Thymus (tissue), 11 donors: ENCODE results near the gene CEP131. TPM values are rescaled to one million over a fixed set of nuclear protein-coding genes. Genes with fewer than 3 reads are reported as not detected.

ENCODE experiments used
- DNase-seq, 9 donors: peaks; one replicate each; pipeline ENCODE4 v3.0.0-alpha.2; 2013; ENCODE audit warnings: low spot score in 9 of 9, low read depth in 6 of 9, missing footprints in 1 of 9
- H3K27ac ChIP-seq, 2 donors: one replicate each; pipeline ENCODE4 v1.5.1; 2013; ENCODE audit warnings: control low read depth in 1 of 2, low read depth in 1 of 2, low read length in 1 of 2, mild to moderate bottlenecking in 1 of 2, moderate library complexity in 1 of 2
- H3K27me3 ChIP-seq, 2 donors: one replicate each; pipeline ENCODE4 v1.5.1; 2013; ENCODE audit warnings: low read length in 1 of 2; ENCODE audit not compliant: control insufficient read depth in 2 of 2, insufficient read depth in 1 of 2
- H3K36me3 ChIP-seq, 2 donors: one replicate each; pipeline ENCODE4 v1.5.1; 2013; ENCODE audit warnings: low read length in 1 of 2, mild to moderate bottlenecking in 1 of 2, moderate library complexity in 1 of 2; ENCODE audit not compliant: control insufficient read depth in 2 of 2, insufficient read depth in 2 of 2
- H3K4me1 ChIP-seq, 2 donors: one replicate each; pipeline ENCODE4 v1.5.1; 2013; ENCODE audit warnings: low read length in 2 of 2; ENCODE audit not compliant: control insufficient read depth in 2 of 2, insufficient read depth in 2 of 2
- H3K4me3 ChIP-seq, 2 donors: one replicate each; pipeline ENCODE4 v1.5.1; 2013; ENCODE audit warnings: low read length in 2 of 2, control low read depth in 1 of 2, mild to moderate bottlenecking in 1 of 2
- H3K9me3 ChIP-seq, 2 donors: one replicate each; pipeline ENCODE4 v1.5.1; 2013; ENCODE audit warnings: low read length in 1 of 2, mild to moderate bottlenecking in 1 of 2; ENCODE audit not compliant: control insufficient read depth in 2 of 2, insufficient read depth in 1 of 2
- WGBS: extraction: QIAGEN DNeasy Blood & Tissue Kit; methylation state at CpG from one replicate; pipeline ENCODE4 v1.1.7; 2013; 5-methylcytosine and 5-hydroxymethylcytosine counted together
- polyA plus RNA-seq: library from polyadenylated mRNA; stranded (reverse); fragments of 200-250 nt; gene quantifications from one replicate; pipeline ENCODE4 v1.2.3, GENCODE V29; 2013
- total RNA-seq: library from RNA; stranded (reverse); fragments of 120-200 nt; gene quantifications from one replicate; pipeline ENCODE4 v1.2.4, GENCODE V29; 2013
- donor health status: healthy.

Gene CEP131
- total and polyA plus RNA-seq, 2 donors: 6.3 to 13.3 TPM

DNA sequence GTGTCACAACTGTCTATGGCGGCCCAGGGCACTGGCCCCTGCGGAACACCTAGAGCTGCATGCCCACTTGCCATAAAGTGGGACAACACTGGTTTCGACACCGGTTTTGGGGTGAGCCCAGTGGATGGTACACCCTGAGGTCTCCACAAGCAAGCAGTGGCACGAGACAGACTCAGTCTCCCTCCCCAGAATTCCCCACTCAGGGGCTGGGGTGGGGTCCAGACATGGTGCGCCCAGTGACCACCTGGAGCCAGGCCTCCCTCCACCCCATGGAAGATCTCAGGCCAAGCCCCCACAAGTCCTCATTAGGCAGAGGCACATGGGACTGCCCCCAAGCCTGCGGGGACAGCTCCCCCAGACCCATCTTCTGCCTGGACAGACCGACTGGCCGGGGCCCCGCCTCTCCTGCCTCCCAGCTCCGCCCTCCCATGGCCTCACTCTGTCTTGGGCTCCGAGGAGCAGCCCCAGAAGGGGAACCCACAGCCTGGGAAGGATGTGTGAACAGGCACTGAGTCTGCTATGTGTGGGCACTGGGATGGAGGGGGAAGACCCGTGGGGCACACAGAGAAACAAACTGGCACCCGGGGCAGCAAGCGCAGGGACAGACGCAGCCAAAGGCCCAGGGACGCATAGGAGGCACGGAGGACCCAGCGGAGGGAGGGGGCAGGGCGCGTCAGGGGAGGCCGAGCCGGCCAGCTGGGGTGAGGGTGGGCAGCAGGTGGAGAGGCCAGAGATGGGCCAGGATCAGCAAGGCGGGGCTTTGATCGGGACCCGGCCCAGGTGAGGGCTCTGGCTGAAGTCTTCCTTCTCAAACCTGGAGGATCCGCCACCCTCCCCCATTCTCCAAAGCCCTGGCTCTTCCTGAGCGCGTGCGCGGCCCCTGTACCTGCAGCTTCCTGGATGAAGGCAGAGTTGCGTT is 13.3 kb upstream of the CEP131 start:
- Histone ChIP-seq H3K4me3 (no peak overlapping the region), H3K27ac (no peak overlapping the region), H3K9me3 (peaks cover 0 to 2% of the 10 kb centered on the region in 2 donors), H3K4me1 (peaks cover 19 to 28% of the 10 kb centered on the region in 2 donors), H3K27me3 (no peaks in the 10 kb centered on the region), H3K36me3 (peaks cover 40 to 50% of the 10 kb centered on the region in 2 donors)
- DNase-seq: no peak
- WGBS: 97% methylated on average over 32 of the region's 32 CpGs

GRCh38 chr17:81234940-81235821 is 12.4 kb upstream of the CEP131 start:
- no peak for DNase-seq
- Histone ChIP-seq H3K4me3 (no peak overlapping the region), H3K4me1 (peaks cover 15 to 19% of the 10 kb centered on the region in 2 donors), H3K36me3 (peaks cover 46 to 57% of the 10 kb centered on the region in 2 donors), H3K27me3 (no peaks in the 10 kb centered on the region), H3K27ac (no peak overlapping the region), H3K9me3 (peaks cover 0 to 2% of the 10 kb centered on the region in 2 donors)
- WGBS: 98% methylated on average over 26 of the region's 26 CpGs

DNA sequence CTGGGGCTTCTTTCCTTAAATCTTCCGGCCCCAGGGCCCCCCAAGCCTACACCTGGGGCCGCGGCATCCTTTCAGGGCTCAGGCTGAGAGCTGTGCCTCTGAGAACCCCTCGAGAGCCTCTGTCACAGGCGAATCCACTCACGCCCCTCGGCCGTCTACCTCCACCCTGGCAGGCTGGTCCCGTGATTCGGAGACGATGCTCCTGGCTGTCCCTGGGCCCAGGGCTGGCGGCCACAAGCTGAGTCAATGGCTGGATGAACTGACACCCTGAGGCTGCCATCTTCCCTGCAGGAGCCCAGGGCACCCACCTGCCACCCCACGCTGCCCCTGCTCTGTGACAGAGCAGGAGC is 11.7 kb upstream of the CEP131 start:
- WGBS: 91% methylated on average over 13 of the region's 13 CpGs
- Histone ChIP-seq H3K4me3 (no peak overlapping the region), H3K27me3 (no peaks in the 10 kb centered on the region), H3K27ac (no peak overlapping the region), H3K4me1 (peaks cover 13% of the 10 kb centered on the region in 2 donors), H3K36me3 (peaks cover 52 to 64% of the 10 kb centered on the region in 2 donors), H3K9me3 (peaks cover 0 to 2% of the 10 kb centered on the region in 2 donors)
- no peak for DNase-seq

DNA sequence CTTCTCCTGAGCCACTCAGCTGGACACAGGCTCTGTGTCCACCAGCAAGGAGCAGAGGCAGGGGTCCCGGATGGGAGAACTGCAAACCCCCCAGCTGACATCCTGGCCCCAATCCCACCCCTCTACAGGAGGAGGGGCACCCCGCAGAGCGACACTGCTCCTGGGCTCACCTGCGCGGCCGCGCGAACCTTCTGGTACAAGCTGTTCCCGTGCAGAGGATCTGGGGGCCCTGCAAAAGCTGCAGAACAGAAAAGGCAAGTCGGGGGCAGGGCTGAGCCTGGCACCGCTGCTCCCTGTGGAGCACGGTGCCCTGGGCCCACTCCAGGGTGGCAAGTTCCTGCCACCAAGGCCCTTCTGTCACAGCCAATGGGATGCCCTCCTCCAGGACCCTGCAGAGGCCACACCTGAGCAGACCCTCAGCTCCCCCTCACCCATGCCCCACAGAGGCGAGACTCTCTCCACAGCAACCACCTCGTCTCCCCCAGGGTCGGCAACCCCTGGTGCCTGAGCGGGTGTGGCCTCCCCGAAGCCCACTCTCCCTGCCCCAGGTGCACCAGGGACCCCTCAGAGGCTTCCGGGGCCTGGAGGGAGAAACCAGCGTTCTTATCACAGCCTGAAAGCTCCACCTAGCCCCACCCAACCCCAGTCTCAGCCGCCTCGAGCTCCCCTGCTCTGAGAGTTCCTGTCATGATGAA is 11.2 kb upstream of the CEP131 start:
- WGBS: 94% methylated on average over 21 of the region's 21 CpGs
- peaks cover 0 to 2% of the 10 kb centered on the region in 2 donors for H3K9me3 ChIP-seq
- H3K36me3 ChIP-seq: peaks cover 54 to 69% of the 10 kb centered on the region in 2 donors
- DNase-seq: no peak
- no peaks in the 10 kb centered on the region for H3K27me3 ChIP-seq
- H3K27ac ChIP-seq: no peak overlapping the region
- no peak overlapping the region for H3K4me3 ChIP-seq
- H3K4me1 ChIP-seq: peaks cover 13% of the 10 kb centered on the region in 2 donors

DNA sequence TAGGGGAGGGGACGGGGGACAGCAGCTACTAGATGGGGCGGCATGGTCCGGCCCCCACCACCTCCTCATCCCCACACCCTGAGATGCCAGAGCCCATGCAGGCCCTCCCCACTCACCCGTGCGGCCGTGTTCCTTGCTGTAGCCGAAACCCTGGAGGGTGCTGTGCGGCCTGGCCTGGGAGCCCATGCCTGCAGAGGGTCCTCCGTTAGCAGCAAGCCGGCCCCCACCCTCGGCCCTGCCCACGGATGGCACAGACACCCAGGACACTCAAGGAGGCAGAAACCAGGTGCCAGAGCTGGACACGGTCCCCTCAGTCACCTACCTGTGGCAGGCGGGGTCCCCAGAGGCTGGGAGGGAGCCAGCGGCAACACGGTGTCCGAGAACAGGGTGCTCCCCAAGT is 10.6 kb upstream of the CEP131 start:
- Histone ChIP-seq H3K4me3 (no peak overlapping the region), H3K36me3 (peaks cover 54 to 75% of the 10 kb centered on the region in 2 donors), H3K9me3 (peaks cover 0 to 2% of the 10 kb centered on the region in 2 donors), H3K4me1 (peaks cover 11 to 13% of the 10 kb centered on the region in 2 donors), H3K27ac (no peak overlapping the region), H3K27me3 (no peaks in the 10 kb centered on the region)
- 98% methylated on average over 17 of the region's 17 CpGs for WGBS
- no peak for DNase-seq

DNA sequence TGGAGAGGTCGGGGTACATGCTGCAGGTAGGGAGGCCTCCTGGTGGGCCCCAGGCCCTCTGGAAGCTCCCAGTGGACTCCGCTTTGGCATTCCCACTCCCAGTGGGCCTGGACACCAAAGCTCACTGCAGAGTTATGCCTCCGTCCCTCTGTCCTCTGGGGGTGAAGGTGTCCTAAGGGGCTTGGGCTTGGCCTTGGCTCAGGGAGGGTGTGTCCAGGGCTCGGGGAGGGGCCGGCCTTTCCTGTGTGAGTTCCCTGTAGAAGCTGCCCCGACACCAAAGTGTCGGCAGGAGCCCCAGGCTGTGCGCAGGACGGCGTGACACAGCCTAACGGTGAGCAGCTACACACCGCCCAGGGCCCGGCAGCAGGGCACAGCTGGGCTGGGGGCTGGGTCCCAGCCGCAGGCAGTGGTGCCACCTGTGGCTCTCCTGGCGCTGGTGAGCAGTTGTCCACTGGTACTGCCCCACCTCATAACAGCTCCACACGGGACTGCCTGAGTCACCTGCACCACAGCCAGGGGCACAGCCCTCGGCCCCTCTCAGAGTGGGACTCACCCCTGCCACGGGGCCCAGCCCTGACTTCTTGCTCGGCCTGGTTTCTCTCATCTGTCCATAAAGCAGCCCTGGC is 10.0 kb upstream of the CEP131 start:
- DNase-seq: no peak
- peaks cover 0 to 2% of the 10 kb centered on the region in 2 donors for H3K9me3 ChIP-seq
- peaks cover 54 to 77% of the 10 kb centered on the region in 2 donors for H3K36me3 ChIP-seq
- H3K27ac ChIP-seq: no peak overlapping the region
- 97% methylated on average over 19 of the region's 19 CpGs for WGBS
- H3K27me3 ChIP-seq: no peaks in the 10 kb centered on the region
- no peak overlapping the region for H3K4me3 ChIP-seq
- peaks cover 5 to 8% of the 10 kb centered on the region in 2 donors for H3K4me1 ChIP-seq

DNA sequence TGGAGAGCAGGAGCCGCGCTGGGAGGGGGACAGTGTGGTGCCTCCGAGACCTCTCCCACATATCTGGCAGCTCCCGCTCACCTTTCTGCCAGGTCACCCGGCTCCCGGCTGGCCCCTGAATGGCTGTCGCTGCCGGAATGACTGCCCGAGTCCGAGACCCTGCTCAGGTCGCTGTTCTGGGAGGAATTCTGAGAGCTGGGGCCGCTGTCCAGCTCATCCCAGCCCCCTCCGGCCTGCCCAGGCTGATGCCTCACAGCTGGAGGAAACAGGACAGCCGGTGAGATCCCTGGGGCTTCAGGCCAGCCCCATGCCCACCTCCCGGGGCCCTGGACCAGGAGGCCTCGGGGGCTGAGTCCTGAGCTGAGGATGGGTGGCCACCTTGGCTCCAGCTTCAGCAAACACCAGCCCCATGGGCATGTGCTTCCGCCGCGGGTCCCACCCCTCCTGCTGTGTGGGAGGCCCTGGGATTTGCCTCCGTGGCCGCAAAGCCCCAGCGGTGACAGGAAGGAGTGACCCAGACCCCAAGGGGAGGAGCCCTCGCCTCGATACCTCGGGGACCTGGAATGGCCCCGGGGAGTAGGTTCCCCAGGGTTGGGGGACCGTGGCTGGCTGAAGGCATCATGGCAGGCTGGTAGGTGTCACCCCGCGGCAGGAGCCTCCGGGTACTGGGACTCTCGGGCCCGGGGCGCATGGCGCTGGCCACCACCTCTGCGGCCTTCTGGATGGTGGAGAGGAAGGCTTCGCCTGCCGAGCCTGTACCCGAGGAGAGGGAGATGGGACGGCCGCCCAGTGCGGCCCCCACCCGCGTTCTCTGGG is 9.2 kb upstream of the CEP131 start:
- H3K27me3 ChIP-seq: no peaks in the 10 kb centered on the region
- no peak for DNase-seq
- peaks cover 54 to 76% of the 10 kb centered on the region in 2 donors for H3K36me3 ChIP-seq
- H3K4me3 ChIP-seq: no peak overlapping the region
- H3K4me1 ChIP-seq: peaks cover 0 to under 1% of the 10 kb centered on the region in 2 donors
- WGBS: 97% methylated on average over 43 of the region's 43 CpGs
- H3K27ac ChIP-seq: no peak overlapping the region
- peaks cover 0 to 2% of the 10 kb centered on the region in 2 donors for H3K9me3 ChIP-seq

- Histone ChIP-seq H3K4me1 (no peaks in the 10 kb centered on the region), H3K27me3 (no peaks in the 10 kb centered on the region), H3K36me3 (peaks cover 49 to 68% of the 10 kb centered on the region in 2 donors), H3K27ac (no peak overlapping the region), H3K4me3 (no peak overlapping the region), H3K9me3 (peaks cover 0 to 2% of the 10 kb centered on the region in 2 donors)
- 93% methylated on average over 31 of the region's 31 CpGs for WGBS
- DNase-seq: no peak
Observed at GRCh38 chr17:81231121-81231645, 8.4 kb upstream of the CEP131 start.
